GM12878 (cell line): ENCODE data around the gene SNED1. TPM values are rescaled to one million over a fixed set of nuclear protein-coding genes. Genes with fewer than 3 reads are reported as not detected.

ENCODE experiments used
- ATAC-seq: fragments of 200-7000 bp; cut with Tn5 transposase; 3 replicates; pipeline ENCODE4 v1.9.1; 2020; ENCODE audit warnings: mild to moderate bottlenecking, moderate library complexity
- BruUV-seq: library from RNA; stranded (reverse); fragments of 400-500 nt; replicated peaks from 2 replicates; lab custom pipeline; 2021; lab: Mats Ljungman, UMichigan
- CTCF ChIA-PET: fragments of 300-600 bp; sonication (Branson Sonifier 250); formaldehyde crosslinking; extraction: SDS; loops from one replicate; lab custom pipeline; 2021; ENCODE audit warnings: inconsistent platforms; lab: Yijun Ruan, JAX
- POLR2A ChIA-PET: fragments of 350-600 bp; formaldehyde crosslinking; extraction: SDS; loops from one replicate; lab custom pipeline; 2021; ENCODE audit warnings: inconsistent platforms; lab: Charles Lee
- RAD21 ChIA-PET: fragments of 300-600 bp; sonication (Branson Sonifier 250); formaldehyde crosslinking; loops from one replicate; lab custom pipeline; 2023; ENCODE audit warnings: antibody characterized with exemption; ENCODE audit not compliant: unreplicated experiment; lab: Charles Lee
- SMC1A ChIA-PET: fragments of 300-600 bp; sonication (Branson Sonifier 250); formaldehyde crosslinking; loops from one replicate; lab custom pipeline; 2023; ENCODE audit not compliant: unreplicated experiment, uncharacterized antibody; lab: Charles Lee
- DNase-seq: peaks from one replicate; pipeline ENCODE4 v3.0.0-alpha.2; 2011; ENCODE audit warnings: low read depth, low spot score
- FAIRE-seq: peaks from 3 replicates; lab custom pipeline; 2011; peaks lifted over from hg19 to GRCh38; lab: Jason Lieb, UNC
- H2AFZ ChIP-seq: 2 replicates; pipeline ENCODE4 v1.6.0; 2011; ENCODE audit warnings: low read depth, low read length, control low read depth; ENCODE audit not compliant: control insufficient read depth
- H3K27ac ChIP-seq: 2 replicates; pipeline ENCODE4 v1.5.1; 2011; ENCODE audit warnings: control low read depth; ENCODE audit not compliant: control insufficient read depth, insufficient read depth
- H3K27me3 ChIP-seq, 2 experiments: replicated peaks in 1 of 2; 2 replicates each; pipeline versions ENCODE4 v1.6.0 to v1.6.1; 2011; ENCODE audit warnings: low read length in 1 of 2; ENCODE audit not compliant: control insufficient read depth in 2 of 2, insufficient read depth in 2 of 2
- H3K36me3 ChIP-seq, 2 experiments: 2 replicates each; pipeline ENCODE4 v1.5.1; 2011; ENCODE audit warnings: low read length in 1 of 2; ENCODE audit not compliant: control insufficient read depth in 2 of 2, insufficient read depth in 2 of 2
- H3K4me1 ChIP-seq: 2 replicates; pipeline ENCODE4 v1.6.1; 2011; ENCODE audit warnings: mild to moderate bottlenecking, low read length, moderate library complexity, mixed read lengths; ENCODE audit not compliant: control insufficient read depth, insufficient read depth
- H3K4me2 ChIP-seq: 2 replicates; pipeline ENCODE4 v1.6.0; 2011; ENCODE audit warnings: control low read depth; ENCODE audit not compliant: control insufficient read depth, insufficient read depth
- H3K4me3 ChIP-seq: fragments of 200-600 bp; sonication (generic); 2 replicates; pipeline ENCODE4 v1.5.1; 2016
- H3K79me2 ChIP-seq: 2 replicates; pipeline ENCODE4 v1.6.0; 2011; ENCODE audit warnings: low read length; ENCODE audit not compliant: control insufficient read depth, insufficient read depth
- H3K9ac ChIP-seq: 2 replicates; pipeline ENCODE4 v1.8.0; 2011; ENCODE audit warnings: low read length, control low read depth, mixed read lengths; ENCODE audit not compliant: control insufficient read depth, insufficient read depth
- H3K9me3 ChIP-seq: replicated peaks from 3 replicates; pipeline ENCODE4 v1.5.1; 2011; ENCODE audit warnings: mild to moderate bottlenecking, low read length; ENCODE audit not compliant: control insufficient read depth, insufficient read depth
- H4K20me1 ChIP-seq: 2 replicates; pipeline ENCODE4 v1.6.0; 2011; ENCODE audit not compliant: control insufficient read depth, insufficient read depth
- CHD1 ChIP-seq: IDR thresholded peaks from 2 replicates; pipeline ENCODE4 v1.6.1; 2012; ENCODE audit warnings: low read depth, low read length, improper control_type of control experiment
- DPF2 ChIP-seq: fragments of 450-650 bp; IDR thresholded peaks from 2 replicates; pipeline ENCODE4 v1.6.1; 2017; ENCODE audit warnings: mild to moderate bottlenecking
- EZH2 ChIP-seq: IDR thresholded peaks from 2 replicates; pipeline ENCODE4 v1.6.1; 2012; ENCODE audit warnings: low read depth, mild to moderate bottlenecking, control low read depth, inconsistent platforms, low read length, borderline replicate concordance; ENCODE audit not compliant: control insufficient read depth
- KAT2A ChIP-seq: conservative IDR thresholded peaks from 2 replicates; pipeline ENCODE4 v1.6.1; 2011; ENCODE audit warnings: low read depth, low read length; ENCODE audit not compliant: control insufficient read depth
- KDM1A ChIP-seq: fragments of 200-600 bp; sonication (generic); IDR thresholded peaks from 2 replicates; pipeline ENCODE4 v1.6.1; 2016; ENCODE audit warnings: borderline replicate concordance
- NFXL1 ChIP-seq: fragments of 450-650 bp; IDR thresholded peaks from 2 replicates; pipeline ENCODE4 v1.6.1; 2017; ENCODE audit warnings: antibody characterized with exemption, mild to moderate bottlenecking, borderline replicate concordance
- RCOR1 ChIP-seq: conservative IDR thresholded peaks from 2 replicates; pipeline ENCODE4 v1.6.1; 2012; ENCODE audit warnings: low read depth, low read length, improper control_type of control experiment
- TAF1 ChIP-seq: IDR thresholded peaks from 2 replicates; pipeline ENCODE4 v1.6.1; 2011; ENCODE audit warnings: mild to moderate bottlenecking, low read depth, low read length, borderline replicate concordance
- WGBS: methylation state at CpG from one replicate; pipeline ENCODE4 v1.1.6; 2016; ENCODE audit warnings: low lambda C conversion rate; ENCODE audit not compliant: insufficient replicate concordance, insufficient coverage; ENCODE audit errors: missing lambda C conversion rate; 5-methylcytosine and 5-hydroxymethylcytosine counted together
- in situ Hi-C: fragments of 300-500 bp; cut with MboI; formaldehyde crosslinking; loops from 9 replicates; pipeline ENCODE4 v1.14.3; 2018; ENCODE audit warnings: mixed read lengths
- intact Hi-C: fragments of 100-400 bp; cut with micrococcal nuclease; formaldehyde crosslinking; loops from one replicate; pipeline ENCODE4 v1.14.2; 2022; ENCODE audit not compliant: unreplicated experiment
- polyA plus RNA-seq, 11 experiments: library from polyadenylated mRNA; depleted of rRNA in 4 of 11; unstranded in 6 of 11; stranded (reverse) in 5 of 11; fragments of >200 nt; fragmentation: Nextera tagmentation in 4 of 11; fragmentation: Illumina TruSeq in 1 of 11; extraction: Ambion mirVana in 4 of 11; extraction: Trizol in 1 of 11; gene quantifications; 1 replicate in 1 of 11; 2 replicates in 10 of 11; pipeline versions ENCODE4 v1.2.1 to v1.2.3, GENCODE V29; 2011 to 2016; ENCODE audit warnings: inconsistent platforms in 2 of 11, missing spikeins in 2 of 11, low read depth in 1 of 11
- total RNA-seq, 4 experiments: library from RNA; depleted of rRNA in 3 of 4; stranded (reverse); fragments of >200 nt in 3 of 4; fragmentation: Illumina TruSeq in 1 of 4; extraction: Trizol in 1 of 4; gene quantifications; 2 replicates each; pipeline versions ENCODE4 v1.2.1 to v1.2.3, GENCODE V29; 2013 to 2021
- TF ChIP-seq, protein P1 (sequence below): fragments of 450-650 bp; IDR thresholded peaks from 2 replicates; pipeline ENCODE4 v1.6.1; 2017; ENCODE audit warnings: low read depth, mild to moderate bottlenecking, moderate library complexity

SNED1 gene
- total and polyA plus RNA-seq, 10 of the 15 experiments (the other 5 are each of a cell fraction or from before 2014, with no cell fraction given) = 0.05 to 8.4 (median 3.0) TPM

DNA sequence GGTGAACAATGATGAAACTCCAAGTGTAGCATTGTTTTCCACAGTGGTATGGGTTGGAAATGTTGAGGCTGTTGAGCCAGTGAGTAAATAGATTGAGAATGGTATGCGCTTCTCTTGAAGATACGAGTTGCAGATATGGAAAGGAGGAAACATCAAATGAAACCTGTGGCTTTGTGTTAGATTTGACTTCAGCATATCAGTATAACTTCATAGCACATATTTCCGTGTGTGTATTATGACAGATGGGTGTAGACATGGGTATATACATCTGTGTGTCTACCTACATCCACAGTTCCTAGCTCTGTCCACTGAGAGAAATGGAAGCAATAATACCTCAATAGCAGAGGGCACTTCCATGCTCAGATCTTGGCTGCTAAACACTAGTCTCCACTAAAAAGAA is 8.0 kb downstream of the SNED1 start:
- FAIRE-seq (no peak), ATAC-seq (no peak), DNase-seq (no peak)
- H2AFZ ChIP-seq = no peak overlapping the region
- no peaks in the 10 kb centered on the region for H3K4me1 ChIP-seq
- in situ Hi-C loops = no loop called here
- no peak overlapping the region for H3K4me3 ChIP-seq
- ChIA-PET POLR2A (no interaction called here), SMC1A (no interaction called here), RAD21 (no interaction called here)
- H3K27me3 ChIP-seq = peaks cover 0 to 2% of the 10 kb centered on the region in 2 experiments; a peak in 2 of 4 replicates
- no peaks in the 10 kb centered on the region for H4K20me1 ChIP-seq
- H3K36me3 ChIP-seq = no peaks in the 10 kb centered on the region
- no TSS peak for BruUV-seq
- H3K27ac ChIP-seq = no peak overlapping the region
- H3K4me2 ChIP-seq = no peak overlapping the region
- peaks cover 5% of the 10 kb centered on the region for H3K9me3 ChIP-seq
- H3K9ac ChIP-seq = no peak overlapping the region
- intact Hi-C loops = no loop called here
- no peak for TF ChIP-seq NFXL1
- TF ChIP-seq KAT2A = no peak
- TF ChIP-seq RCOR1 = no peak
- TF ChIP-seq, protein P1, sequence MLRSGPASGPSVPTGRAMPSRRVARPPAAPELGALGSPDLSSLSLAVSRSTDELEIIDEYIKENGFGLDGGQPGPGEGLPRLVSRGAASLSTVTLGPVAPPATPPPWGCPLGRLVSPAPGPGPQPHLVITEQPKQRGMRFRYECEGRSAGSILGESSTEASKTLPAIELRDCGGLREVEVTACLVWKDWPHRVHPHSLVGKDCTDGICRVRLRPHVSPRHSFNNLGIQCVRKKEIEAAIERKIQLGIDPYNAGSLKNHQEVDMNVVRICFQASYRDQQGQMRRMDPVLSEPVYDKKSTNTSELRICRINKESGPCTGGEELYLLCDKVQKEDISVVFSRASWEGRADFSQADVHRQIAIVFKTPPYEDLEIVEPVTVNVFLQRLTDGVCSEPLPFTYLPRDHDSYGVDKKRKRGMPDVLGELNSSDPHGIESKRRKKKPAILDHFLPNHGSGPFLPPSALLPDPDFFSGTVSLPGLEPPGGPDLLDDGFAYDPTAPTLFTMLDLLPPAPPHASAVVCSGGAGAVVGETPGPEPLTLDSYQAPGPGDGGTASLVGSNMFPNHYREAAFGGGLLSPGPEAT = no peak
- TF ChIP-seq TAF1 = no peak
- no peak for TF ChIP-seq DPF2
- no peak for TF ChIP-seq KDM1A
- no peak for TF ChIP-seq EZH2
- no peak for TF ChIP-seq CHD1
- TF ChIP-seq, all 136 proteins: peak for 0
- no peaks in the 10 kb centered on the region for H3K79me2 ChIP-seq
- CTCF ChIA-PET = no interaction called here
- 79% methylated on average over 3 of the region's 3 CpGs for WGBS
